Stomach (tissue), 4 donors: ENCODE results near the gene ITIH3.

Experiments used
- POLR2AphosphoS5 ChIP-seq, 3 donors: sonication (generic); formaldehyde crosslinking; IDR thresholded peaks; one replicate each; pipeline ENCODE4 v1.6.1; 2016; ENCODE audit warnings: antibody characterized with exemption in 3 of 3
- TF ChIP-seq, protein P1 (sequence below), 7 experiments: fragments of 450-650 bp in 4 of 7; fragments of 200-600 bp in 3 of 7; sonication (generic) in 3 of 7; IDR thresholded peaks; one replicate each; pipeline ENCODE4 v1.5.1; 2016 to 2019; ENCODE audit warnings: antibody characterized with exemption in 7 of 7, control low read depth in 2 of 7, mild to moderate bottlenecking in 1 of 7

DNA sequence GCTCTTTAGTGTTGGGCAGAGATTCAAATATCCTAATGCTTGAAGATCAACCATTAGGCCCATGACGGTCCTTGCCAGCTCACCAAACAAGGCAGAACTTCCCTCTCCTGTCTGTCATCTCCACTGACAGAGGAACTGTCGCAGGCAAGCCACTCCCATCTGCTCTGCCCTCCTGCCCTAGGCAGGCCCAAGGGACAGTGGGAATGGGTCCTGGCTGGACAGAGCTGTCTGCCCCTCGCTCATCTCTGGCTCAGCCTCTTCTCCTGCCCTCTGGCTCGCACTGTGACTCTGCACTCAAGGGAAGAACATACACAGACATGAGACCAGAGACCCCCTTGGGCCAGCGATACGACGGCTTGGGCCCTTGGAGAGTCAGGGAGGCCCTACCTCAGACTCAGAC, 47.8 kb downstream of the ITIH3 start:
- TF ChIP-seq, protein P1, sequence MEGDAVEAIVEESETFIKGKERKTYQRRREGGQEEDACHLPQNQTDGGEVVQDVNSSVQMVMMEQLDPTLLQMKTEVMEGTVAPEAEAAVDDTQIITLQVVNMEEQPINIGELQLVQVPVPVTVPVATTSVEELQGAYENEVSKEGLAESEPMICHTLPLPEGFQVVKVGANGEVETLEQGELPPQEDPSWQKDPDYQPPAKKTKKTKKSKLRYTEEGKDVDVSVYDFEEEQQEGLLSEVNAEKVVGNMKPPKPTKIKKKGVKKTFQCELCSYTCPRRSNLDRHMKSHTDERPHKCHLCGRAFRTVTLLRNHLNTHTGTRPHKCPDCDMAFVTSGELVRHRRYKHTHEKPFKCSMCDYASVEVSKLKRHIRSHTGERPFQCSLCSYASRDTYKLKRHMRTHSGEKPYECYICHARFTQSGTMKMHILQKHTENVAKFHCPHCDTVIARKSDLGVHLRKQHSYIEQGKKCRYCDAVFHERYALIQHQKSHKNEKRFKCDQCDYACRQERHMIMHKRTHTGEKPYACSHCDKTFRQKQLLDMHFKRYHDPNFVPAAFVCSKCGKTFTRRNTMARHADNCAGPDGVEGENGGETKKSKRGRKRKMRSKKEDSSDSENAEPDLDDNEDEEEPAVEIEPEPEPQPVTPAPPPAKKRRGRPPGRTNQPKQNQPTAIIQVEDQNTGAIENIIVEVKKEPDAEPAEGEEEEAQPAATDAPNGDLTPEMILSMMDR (IDR thresholded peaks at IDR 0.05) = no peak
- no peak for TF ChIP-seq POLR2AphosphoS5 (IDR thresholded peaks at IDR 0.05)
